Activated CD8-positive, alpha-beta memory T cell treated with anti-CD3 and anti-CD28 coated beads for 36 hours (primary cell): ENCODE results near the gene HEXIM2. TPM values are rescaled to one million over a fixed set of nuclear protein-coding genes. Genes with fewer than 3 reads are reported as not detected.
"Not testable (repeated sequence)": the region's sequence is repeated elsewhere in the genome, so short reads cannot be mapped to it uniquely, and the experiment has no call there.

Source experiments
- CTCF ChIA-PET: fragments of 350-600 bp; sonication (Branson Sonifier 250); formaldehyde crosslinking; loops from one replicate; lab custom pipeline; 2021; ENCODE audit warnings: antibody characterized with exemption; lab: Charles Lee
- POLR2A ChIA-PET: fragments of 350-600 bp; sonication (Branson Sonifier 250); formaldehyde crosslinking; loops from one replicate; lab custom pipeline; 2021; ENCODE audit warnings: antibody characterized with exemption; lab: Charles Lee
- total RNA-seq, 2 experiments: library from RNA; stranded (reverse); gene quantifications; one replicate each; pipeline ENCODE4 v1.2.3, GENCODE V29; 2021

Gene HEXIM2
- total RNA-seq, 2 experiments from 2014 or later, result 5.3 to 5.8 TPM

- CTCF ChIA-PET, result interaction anchor here (0.8 to 3.3 kb wide), 6 partner anchors 11 to 53 kb away, joined by 3 to 20 read pairs (median 10); partner anchors contain the start of genes ACBD4, HEXIM1 and HEXIM2
- POLR2A ChIA-PET, result interaction anchor here (0.6 to 2.2 kb wide), 4 partner anchors 12 to 1015 kb away, joined by 3 to 13 read pairs (median 8); partner anchors contain the start of genes HEXIM1 and HEXIM2
Measured at GRCh38 chr17:45172541-45173286, 11.0 kb downstream of the HEXIM2 start.

DNA sequence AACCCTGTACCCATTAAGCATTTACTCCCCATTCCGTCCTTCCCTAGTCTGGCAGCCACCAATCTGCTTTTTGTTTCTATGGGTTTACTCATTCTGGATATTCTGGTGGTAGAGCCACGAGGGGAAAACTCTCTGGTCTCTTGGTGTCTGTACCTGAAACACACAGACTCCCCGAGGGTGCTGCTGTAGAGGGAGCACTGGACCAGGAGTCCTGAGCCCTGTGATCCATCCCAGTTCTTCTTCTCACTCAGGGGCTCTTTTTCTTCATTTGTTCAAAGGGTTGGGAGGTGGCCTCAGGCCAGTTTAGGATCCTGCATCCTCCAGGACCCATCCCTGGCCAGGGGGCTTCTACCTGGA lies 14.1 kb downstream of the HEXIM2 start:
- ChIA-PET POLR2A (no interaction called here), CTCF (interaction anchor here (0.6 to 2.5 kb wide), 6 partner anchors 19 to 43 kb away, joined by 3 to 8 read pairs (median 4); partner anchors contain the start of gene ACBD4)

GRCh38 chr17:45177563-45177962 lies 15.9 kb downstream of the HEXIM2 start:
- CTCF ChIA-PET, result no interaction called here
- POLR2A ChIA-PET, result interaction anchor here (0.6 kb wide), 1 partner anchor 92 kb away, joined by 3 read pairs; no protein-coding TSS in a partner anchor

GRCh38 chr17:45184144-45184543 lies 22.5 kb downstream of the HEXIM2 start:
- CTCF ChIA-PET, result no interaction called here
- POLR2A ChIA-PET, result no interaction called here

DNA sequence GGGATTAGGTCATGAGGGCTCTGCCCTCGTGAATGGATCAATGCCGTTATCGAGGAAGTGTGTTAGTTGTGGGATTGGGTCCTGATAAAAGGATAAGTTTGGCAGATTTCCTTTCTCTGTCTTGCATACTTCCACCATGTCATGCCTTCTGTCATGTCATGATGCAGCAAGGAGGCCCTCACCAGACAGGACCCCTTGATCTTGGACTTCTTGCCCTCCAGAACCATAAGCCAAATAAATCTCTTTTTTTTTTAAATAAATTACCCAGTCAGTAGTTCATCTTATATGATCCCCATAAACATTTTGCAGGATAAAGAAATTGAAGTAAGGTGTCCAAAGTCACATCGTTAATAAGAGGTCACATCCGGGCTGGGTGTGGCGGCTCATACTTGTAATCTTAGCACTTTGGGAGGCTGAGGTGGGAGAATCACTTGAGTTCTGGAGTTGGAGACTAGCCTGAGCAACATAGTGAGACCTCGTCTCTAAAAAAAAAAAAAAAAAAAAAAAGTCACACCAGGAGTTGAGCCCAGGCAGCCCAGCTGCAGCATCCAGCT lies 25.2 kb downstream of the HEXIM2 start:
- CTCF ChIA-PET, result interaction anchor here (0.7 to 5.0 kb wide), 5 partner anchors 11 to 156 kb away, joined by 3 to 30 read pairs (median 5); partner anchors contain the start of gene ACBD4
- POLR2A ChIA-PET, result no interaction called here

DNA sequence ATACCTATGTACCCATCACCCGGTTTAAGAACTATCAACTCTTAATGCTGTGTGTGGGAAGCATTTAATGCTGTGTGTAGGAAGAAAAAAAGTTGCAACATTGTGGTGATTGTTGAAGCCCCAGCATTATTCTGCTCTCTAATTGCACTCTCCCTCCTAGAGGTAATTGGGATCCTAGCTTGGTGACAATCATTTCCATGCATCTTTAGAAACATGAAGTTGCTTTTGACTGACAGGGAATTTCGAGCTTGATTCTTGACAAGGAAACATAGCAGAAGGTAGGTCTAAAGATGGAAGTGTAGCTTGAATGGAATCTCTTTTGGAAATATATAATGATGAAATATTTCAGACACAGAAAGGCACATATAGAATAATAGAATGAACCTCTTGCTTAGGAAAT lies 27.3 kb downstream of the HEXIM2 start:
- CTCF ChIA-PET, result interaction anchor here (5.0 kb wide), 1 partner anchor 54 kb away, joined by 30 read pairs; the partner anchor contains the start of gene ACBD4
- POLR2A ChIA-PET, result no interaction called here

DNA sequence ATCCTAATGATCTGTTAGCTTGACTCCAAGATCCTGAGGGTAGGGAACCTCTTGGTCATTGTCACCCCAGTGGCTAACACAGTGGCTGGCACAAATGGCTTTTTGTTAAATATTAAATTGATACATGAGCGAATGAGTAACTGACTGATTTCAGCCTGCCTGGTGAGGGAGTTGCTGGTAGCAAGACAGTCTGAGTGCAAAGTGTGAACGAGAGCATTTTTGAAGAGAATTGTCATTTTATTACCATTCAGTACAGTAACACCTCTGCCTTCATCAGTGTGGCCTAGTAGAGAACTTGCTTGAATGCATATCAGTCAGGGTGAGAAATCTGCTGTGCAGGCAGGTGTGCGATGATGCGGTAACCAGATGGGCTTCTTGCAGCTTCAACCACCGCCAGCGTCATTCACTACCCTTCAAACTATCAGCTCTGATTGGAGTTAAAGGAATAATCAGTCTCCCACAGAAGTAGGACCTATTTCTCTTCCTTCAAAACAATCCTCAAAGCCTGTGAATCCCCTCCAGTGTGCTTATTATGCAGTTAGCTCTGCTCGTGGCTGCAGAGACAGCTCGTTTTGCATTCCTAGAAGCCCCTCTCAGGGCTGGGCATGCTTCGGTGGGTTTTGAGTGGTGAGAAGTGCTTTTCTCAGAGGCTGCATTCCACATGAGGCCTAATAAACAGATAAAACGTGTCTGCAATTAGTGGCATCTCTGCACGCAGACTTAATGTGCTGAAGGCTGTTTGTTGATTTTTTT lies 29.0 kb downstream of the HEXIM2 start:
- ChIA-PET POLR2A (interaction anchor here (0.7 kb wide), 1 partner anchor 269 kb away, joined by 3 read pairs; no protein-coding TSS in a partner anchor), CTCF (interaction anchor here (1.0 to 5.0 kb wide), 2 partner anchors 55 to 91 kb away, joined by 3 to 30 read pairs; partner anchors contain the start of gene ACBD4)

GRCh38 chr17:45195424-45195823 lies 33.7 kb downstream of the HEXIM2 start:
- ChIA-PET CTCF (interaction anchor here (0.6 to 1.7 kb wide), 5 partner anchors 19 to 60 kb away, joined by 3 to 17 read pairs (median 3); partner anchors contain the start of genes ACBD4 and HEXIM2), POLR2A (no interaction called here)

GRCh38 chr17:45197108-45197507 lies 35.4 kb downstream of the HEXIM2 start:
- POLR2A ChIA-PET, result interaction anchor here (1.1 to 2.2 kb wide), 2 partner anchors 48 to 62 kb away, joined by 6 to 10 read pairs; partner anchors contain the start of genes ACBD4 and HEXIM1
- CTCF ChIA-PET, result interaction anchor here (0.5 to 8.8 kb wide), 32 partner anchors 10 to 258 kb away, joined by 3 to 136 read pairs (median 4); partner anchors contain the start of genes ACBD4, HEXIM1, HEXIM2 and MAP3K14

GRCh38 chr17:45197555-45198334 lies 36.1 kb downstream of the HEXIM2 start:
- CTCF ChIA-PET, result interaction anchor here (0.5 to 8.8 kb wide), 32 partner anchors 9 to 259 kb away, joined by 3 to 136 read pairs (median 4); partner anchors contain the start of genes ACBD4, HEXIM1, HEXIM2 and MAP3K14
- POLR2A ChIA-PET, result interaction anchor here (0.5 to 2.2 kb wide), 4 partner anchors 49 to 109 kb away, joined by 3 to 10 read pairs (median 6); partner anchors contain the start of genes ACBD4 and HEXIM1

- CTCF ChIA-PET, result interaction anchor here (8.8 kb wide), 1 partner anchor 66 kb away, joined by 136 read pairs; the partner anchor contains the start of genes ACBD4 and PLCD3
- POLR2A ChIA-PET, result interaction anchor here (0.6 kb wide), 1 partner anchor 151 kb away, joined by 9 read pairs; no protein-coding TSS in a partner anchor
Measured at GRCh38 chr17:45200701-45201100, 39.0 kb downstream of the HEXIM2 start.

DNA sequence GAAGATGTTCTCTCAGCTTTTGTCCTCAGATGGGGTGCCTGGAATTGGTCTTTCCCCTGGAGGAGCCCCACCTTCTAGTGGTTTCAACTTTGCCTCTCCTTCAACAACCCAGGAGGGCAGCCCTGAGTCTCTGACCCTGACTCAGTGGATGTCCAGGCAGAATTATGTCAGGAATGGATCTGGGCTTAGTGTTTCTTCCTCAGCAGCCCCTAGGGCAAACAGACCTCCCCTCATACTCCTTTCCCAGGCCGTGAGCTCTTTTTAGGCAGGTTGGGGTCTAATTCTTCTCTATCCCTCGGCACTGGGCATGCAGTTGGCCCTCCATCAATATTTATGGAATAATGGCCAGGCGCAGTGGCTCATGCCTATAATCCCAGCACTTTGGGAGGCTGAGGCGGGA lies 39.8 kb downstream of the HEXIM2 start:
- CTCF ChIA-PET, result interaction anchor here (0.7 to 8.8 kb wide), 2 partner anchors 67 to 171 kb away, joined by 4 to 136 read pairs; partner anchors contain the start of genes ACBD4 and PLCD3
- POLR2A ChIA-PET, result interaction anchor here (0.6 kb wide), 1 partner anchor 152 kb away, joined by 9 read pairs; no protein-coding TSS in a partner anchor

GRCh38 chr17:45201880-45202279 lies 40.2 kb downstream of the HEXIM2 start:
- POLR2A ChIA-PET, result not testable (repeated sequence)
- CTCF ChIA-PET, result interaction anchor here (0.7 to 8.8 kb wide), 3 partner anchors 33 to 171 kb away, joined by 3 to 136 read pairs (median 4); partner anchors contain the start of genes ACBD4 and PLCD3

DNA sequence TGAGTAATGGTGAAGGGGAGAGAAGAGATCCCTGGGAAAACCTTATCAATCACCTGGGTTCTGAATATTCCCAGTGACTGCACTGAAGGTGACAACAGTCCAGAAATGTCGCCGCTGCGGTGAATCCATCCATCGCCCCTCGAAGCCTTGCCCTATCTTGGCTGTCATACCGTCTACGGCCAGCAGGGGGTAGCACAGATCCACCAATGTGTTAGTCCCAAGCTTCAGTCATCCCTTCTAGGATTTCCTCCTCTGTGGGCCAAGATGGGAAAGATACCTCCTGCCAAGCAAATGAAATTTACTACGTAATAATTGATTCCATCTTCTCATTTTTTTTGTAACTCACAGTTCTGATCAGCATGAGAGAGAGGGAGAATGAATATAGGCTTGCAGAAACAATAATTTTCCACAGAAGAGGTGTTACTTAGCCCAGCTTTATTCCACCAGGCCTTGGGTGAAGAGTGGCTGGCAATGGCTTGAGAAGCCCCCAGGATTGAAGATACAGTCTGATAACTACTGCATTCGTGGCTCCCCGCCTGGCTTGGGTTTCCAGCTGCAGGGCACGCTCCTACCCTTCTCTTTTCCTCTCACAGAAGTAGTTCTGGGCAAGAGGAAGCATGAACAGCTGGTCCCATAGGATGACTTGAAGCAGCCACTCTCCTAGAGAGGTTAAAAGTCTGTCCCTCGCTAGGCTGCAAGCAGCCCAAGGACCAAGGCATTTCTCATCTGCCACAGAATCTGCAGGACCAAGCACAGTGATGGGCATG lies 57.4 kb downstream of the HEXIM2 start:
- ChIA-PET POLR2A (interaction anchor here (0.6 to 3.0 kb wide), 4 partner anchors 10 to 70 kb away, joined by 3 to 17 read pairs (median 6); partner anchors contain the start of gene HEXIM1), CTCF (interaction anchor here (0.6 to 12.4 kb wide), 26 partner anchors 12 to 212 kb away, joined by 3 to 366 read pairs (median 4); partner anchors contain the start of genes ACBD4, MAP3K14 and PLCD3)
